Nucleus accumbens (tissue), 56 donors: ENCODE data around the gene ATP9B.
"Not testable (repeated sequence)": the region's sequence is repeated elsewhere in the genome, so short reads cannot be mapped to it uniquely, and the experiment has no call there.

Source experiments
- DNase-seq, 56 donors: peaks; one replicate each; lab custom pipeline; 2025; lab: John Stamatoyannopoulos, UW

Gene ATP9B

GRCh38 chr18:79222790-79223189, 153.6 kb downstream of the ATP9B start:
- DNase-seq = no peak

DNA sequence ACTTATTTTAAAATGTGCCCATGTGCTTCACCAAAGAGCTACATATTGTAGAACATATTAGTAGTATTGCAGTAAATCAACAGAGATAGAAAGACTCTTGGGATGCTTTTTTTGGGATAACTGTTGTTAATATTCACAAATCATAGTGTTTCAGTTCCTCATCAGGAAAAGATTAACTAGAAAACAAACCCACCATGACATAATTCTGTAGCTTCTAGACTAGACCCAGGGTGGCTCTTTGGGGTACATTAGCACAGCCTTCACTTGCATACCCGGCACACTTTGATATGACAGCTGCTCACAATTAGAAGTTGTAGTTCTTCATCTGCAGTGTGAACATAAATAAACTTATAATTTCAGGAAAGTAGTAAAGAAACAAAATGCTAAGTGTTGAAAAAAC, 154.2 kb downstream of the ATP9B start:
- DNase-seq = no peak

DNA sequence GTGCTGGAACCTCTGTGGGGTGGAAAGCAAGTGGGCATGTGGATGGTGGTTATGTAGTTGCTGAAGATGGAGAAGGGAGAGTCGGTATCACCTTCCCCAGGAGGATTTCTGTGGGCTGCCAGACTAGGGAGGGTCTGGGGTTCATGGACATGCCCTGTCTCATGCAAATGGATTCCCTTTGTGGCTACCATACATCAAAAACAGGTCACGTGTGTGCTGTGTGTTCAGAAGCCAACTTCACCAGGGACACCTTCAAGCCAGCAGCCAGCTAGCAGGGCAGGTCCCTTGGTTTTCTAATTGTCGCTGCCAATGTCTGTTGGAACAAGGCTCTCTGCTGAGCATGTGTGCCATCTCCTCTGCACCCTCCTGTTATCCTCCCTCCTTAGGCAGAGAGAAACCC, 155.2 kb downstream of the ATP9B start:
- DNase-seq = no peak

DNA sequence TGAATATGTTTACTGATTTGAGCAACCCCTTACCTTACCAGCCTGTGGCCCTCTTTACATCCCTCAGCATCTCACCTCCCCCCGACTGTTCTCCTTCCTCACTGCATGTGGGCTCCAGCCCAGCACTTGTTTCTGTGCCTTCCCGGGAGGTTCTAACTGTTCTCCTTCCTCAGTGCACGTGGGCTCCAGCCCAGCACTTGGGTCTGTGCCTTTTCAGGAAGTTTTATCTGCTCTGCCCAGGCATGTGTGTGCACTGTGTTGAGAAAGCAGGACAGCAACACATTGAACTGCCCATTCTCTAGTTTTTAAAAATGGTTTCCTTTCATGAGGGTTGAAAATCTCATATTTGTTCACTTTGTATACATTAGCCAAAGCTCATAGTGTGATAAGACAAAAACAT, 158.4 kb downstream of the ATP9B start:
- no peak for DNase-seq

- DNase-seq = peak in 4 of 56 donors; percentile 20 to 40 (median 28)
These were observed 160.2 kb downstream of the ATP9B start for GRCh38 chr18:79229431-79229830.

GRCh38 chr18:79234438-79234837, 165.2 kb downstream of the ATP9B start:
- DNase-seq = no peak

GRCh38 chr18:79239631-79240030, 170.4 kb downstream of the ATP9B start:
- no peak for DNase-seq

DNA sequence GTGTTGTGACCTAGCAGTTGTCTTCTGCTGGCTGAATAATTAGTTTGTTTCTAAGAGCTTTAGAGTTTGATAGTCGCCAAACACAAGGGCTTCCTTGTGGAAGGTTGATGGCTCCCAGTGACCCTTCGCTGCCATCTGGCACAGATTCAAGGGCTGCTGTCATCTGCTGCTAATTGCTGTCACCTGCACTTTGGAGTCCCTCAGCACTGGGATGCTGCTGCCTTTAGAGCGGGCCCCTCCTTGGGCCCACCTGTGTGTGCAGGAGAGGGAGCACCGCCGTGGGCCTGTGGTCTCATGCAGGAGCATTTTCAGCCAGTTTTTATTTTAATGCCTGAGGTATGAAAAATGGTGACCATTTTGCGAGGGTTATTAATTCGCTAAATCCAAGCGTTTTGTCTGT, 172.6 kb downstream of the ATP9B start:
- peak in 1 of 56 donors; percentile 19 for DNase-seq

DNA sequence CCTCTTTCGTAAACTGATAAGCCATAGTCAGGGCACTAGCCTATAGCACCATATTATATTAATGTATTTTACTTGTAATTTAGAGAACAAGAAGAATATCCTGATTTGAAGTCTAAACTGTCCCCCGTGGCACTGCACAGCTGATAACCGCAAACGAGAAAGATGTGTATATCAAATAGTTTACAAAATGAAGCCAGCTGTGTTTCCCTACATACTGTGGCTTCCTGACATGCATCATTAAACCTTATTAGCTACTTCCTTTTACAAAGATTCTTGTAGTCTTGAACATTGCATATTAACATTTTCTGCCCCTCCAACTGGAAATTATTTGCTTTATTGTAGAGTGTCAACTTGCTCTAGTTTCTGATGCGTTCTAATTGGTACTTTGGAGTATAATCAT, 173.1 kb downstream of the ATP9B start:
- DNase-seq = no peak

GRCh38 chr18:79245517-79246001, 176.4 kb downstream of the ATP9B start:
- DNase-seq = no peak

GRCh38 chr18:79246309-79247108, 177.3 kb downstream of the ATP9B start:
- peak in 53 of 56 donors; percentile 21 to 84 (median 64) for DNase-seq

DNA sequence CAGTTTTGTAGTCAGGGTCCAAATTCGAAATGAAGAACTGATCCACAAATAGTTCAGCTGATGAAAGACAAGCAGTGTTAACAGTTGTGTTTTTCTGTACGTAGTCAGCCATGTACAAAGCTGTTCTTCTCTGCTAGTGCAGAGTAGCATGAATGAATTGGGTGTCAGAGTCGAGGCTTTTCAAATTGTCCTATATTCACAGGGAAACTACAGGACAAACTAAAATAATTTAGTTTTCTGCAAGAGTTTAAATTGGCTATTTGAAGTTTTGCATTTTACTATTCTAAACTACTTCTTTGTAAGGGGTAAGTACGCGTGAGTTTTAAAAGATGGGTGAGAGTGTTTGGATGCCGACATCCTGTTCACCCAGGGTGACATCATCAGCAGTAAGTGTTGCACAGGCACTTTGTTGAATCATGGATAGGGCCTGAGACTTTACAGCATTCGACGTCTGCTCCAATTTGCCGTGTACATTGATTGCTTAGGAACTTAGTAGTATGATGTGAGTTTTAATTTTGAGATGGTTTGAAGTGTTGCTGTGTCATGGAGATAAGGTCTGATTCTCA, 179.4 kb downstream of the ATP9B start:
- DNase-seq = no peak

- DNase-seq = no peak
These were observed 181.2 kb downstream of the ATP9B start for GRCh38 chr18:79250301-79250981.

GRCh38 chr18:79251021-79251420, 181.8 kb downstream of the ATP9B start:
- no peak for DNase-seq

DNA sequence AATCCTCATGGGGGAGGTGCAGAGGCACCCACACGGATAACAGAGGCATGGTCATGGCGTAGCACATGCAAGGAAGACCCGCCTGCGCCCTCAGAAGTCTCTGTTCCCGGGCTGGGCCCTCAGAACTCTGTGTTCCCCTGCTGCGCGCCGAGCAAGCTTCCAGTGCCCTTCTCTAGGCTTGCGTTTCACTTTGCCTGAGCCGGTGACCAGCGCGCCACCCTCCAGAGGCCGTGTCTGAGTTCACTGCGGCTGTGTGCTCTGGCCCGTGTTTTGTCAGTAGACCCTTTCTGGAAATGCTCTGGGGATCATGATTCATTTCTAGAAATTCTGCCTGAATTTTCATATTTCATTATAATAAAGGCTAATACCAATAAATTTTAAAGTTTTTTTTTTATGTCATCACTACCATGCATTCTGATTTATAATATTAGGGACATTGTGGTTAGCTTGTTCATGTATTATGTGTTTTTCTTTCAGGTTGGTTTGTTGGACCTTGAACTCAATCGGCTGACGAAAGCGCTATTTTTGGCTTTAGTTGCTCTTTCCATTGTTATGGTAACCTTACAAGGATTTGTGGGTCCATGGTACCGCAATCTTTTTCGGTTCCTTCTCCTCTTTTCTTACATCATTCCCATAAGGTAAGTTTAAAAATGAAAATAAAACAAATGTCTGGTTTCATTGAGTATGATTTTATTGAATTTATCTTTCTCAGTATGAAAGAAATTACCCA, 183.9 kb downstream of the ATP9B start:
- DNase-seq = no peak

GRCh38 chr18:79257480-79257879, 188.3 kb downstream of the ATP9B start:
- peak in 19 of 56 donors; percentile 21 to 60 (median 40) for DNase-seq

- peak in 2 of 56 donors; percentile 46 to 48 for DNase-seq
These were observed 189.3 kb downstream of the ATP9B start for GRCh38 chr18:79258447-79258846.

- no peak for DNase-seq
These were observed 190.0 kb downstream of the ATP9B start for GRCh38 chr18:79259218-79259617.

DNA sequence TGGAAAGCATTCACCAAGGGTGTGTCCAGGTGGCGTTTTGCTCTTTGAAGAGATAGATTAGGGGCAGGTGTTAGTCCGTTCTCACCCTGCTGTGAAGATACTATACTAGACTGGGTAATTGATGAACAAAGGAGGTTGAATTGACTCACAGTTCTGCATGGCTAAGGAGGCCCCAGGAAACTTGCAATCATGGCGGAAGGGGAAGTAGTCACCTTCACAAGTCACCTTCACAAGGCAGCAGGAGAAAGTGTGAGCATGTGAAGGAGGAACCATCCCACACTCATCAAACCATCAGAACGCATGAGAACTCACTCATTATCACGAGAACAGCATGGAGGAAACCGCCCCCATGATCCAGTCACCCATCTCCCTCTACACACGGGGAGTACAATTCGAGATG, 190.8 kb downstream of the ATP9B start:
- no peak for DNase-seq

GRCh38 chr18:79260510-79260909, 191.3 kb downstream of the ATP9B start:
- no peak for DNase-seq

DNA sequence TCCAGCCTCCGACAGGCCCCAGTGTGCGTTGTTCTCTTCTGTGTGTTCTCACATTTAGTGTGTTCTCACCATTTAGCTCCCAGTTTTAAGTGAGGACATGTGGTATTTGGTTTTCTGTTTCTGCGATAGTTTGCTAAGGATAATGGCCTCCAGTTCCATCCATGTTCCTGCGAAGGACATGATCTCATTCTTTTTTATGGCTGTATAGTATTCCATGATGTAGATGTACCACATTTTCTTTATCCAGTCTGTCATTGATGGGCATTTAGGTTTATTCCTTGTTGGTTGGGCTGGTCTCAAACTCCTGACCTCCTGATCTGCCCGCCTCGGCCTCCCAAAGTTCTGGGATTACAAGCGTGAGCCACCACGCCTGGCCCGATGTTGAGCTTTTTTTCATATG, 195.9 kb downstream of the ATP9B start:
- DNase-seq = not testable (repeated sequence)
